NCI-H1092 treated with DMSO at 0.1 percent for 48 hours (cell line): ENCODE results near the gene SLC44A2.

Experiments
- DNase-seq: peaks from one replicate; lab custom pipeline; 2025; lab: John Stamatoyannopoulos, UW

The SLC44A2 gene

DNA sequence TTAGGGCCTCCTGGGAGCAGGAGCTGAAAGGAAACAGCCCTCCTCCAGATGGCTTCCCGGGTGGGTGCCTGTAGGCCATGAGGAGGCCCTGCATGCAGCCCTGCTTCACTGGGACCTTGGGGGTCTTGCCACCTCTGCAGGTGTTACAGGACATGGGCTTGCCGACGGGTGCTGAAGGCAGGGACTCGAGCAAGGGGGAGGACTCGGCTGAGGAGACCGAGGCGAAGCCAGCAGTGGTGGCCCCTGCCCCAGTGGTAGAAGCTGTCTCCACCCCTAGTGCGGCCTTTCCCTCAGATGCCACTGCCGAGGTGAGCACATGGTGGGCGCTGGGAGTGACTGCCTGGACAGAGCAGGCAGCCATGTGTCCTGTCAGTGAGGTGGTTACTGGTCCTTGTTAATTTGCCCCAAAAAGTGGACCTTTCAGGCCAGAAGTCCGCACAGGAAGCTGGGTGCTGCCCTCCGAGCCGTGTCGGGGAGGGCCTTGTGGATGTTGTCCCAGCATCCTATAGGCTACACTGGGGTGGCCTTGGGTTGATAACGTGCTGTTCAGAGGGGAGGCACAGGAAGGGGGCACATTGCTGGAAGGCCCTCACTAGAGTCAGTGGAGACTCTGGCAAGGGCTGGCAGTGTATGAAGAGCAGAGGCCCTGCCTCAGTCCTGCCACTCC lies 57.2 kb downstream of the SLC44A2 start:
- DNase-seq = no peak

DNA sequence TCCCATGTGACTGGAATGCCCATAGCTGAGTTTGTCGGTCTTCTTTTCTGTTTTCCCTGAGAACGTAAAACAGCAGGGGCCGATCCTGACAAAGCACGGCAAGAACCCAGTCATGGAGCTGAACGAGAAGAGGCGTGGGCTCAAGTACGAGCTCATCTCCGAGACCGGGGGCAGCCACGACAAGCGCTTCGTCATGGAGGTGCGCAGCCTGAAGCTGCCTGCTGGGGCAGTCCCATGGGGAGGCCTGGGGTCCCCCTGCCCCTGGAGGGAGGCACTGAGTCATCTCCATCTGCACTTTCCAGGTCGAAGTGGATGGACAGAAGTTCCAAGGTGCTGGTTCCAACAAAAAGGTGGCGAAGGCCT lies 57.7 kb downstream of the SLC44A2 start:
- no peak for DNase-seq

DNA sequence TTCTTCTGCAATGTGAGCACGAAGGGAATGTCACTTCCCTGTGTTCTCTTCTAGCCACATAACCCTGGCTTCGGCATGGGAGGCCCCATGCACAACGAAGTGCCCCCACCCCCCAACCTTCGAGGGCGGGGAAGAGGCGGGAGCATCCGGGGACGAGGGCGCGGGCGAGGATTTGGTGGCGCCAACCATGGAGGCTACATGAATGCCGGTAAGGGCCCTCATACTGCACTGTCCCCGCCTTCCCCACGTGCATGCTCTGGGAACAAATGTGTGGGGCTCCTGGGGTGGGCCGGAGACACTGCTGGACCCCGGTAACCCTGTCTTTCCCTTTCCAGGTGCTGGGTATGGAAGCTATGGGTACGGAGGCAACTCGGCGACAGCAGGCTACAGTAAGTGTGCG lies 58.2 kb downstream of the SLC44A2 start:
- DNase-seq = no peak

DNA sequence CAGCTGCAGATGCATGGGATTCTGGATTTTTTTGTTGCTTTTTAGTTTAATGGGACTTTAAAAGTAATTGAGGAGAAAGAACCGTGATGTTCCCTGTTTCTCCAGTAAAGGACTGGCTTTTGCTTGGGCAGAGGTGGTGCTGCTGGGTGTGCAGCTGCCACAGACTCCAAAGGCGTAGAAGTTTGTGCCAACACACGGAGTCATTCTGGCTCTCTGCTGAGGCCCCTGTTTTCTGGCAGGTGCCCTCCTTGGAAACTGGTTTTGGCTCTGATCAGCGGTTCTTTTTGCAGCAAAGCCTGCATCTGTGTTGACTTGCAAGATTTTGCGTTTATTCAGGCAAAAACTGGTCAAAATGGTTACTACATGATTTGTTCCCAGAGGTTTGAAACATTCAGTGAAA lies 59.9 kb downstream of the SLC44A2 start:
- no peak for DNase-seq

DNA sequence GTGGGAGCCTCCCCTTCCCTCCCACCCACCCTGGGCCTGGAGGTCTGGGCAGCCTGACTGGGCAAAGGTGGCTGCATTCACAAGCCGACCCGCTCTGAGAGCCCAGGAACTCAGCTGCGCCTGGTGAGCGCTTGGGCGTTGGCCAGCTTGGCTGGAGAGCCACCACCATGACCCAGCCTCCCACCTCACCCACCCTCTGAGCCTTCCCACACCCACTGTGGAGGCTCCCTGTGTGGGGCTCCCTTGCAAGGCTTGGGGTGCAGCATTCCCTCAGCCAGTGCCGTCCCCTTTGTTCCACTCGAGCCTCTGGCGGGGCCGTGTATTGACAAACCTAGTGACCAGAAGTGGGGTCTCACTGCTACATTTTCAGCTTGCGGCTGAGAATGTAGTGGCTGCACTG lies 60.8 kb downstream of the SLC44A2 start:
- DNase-seq = no peak

DNA sequence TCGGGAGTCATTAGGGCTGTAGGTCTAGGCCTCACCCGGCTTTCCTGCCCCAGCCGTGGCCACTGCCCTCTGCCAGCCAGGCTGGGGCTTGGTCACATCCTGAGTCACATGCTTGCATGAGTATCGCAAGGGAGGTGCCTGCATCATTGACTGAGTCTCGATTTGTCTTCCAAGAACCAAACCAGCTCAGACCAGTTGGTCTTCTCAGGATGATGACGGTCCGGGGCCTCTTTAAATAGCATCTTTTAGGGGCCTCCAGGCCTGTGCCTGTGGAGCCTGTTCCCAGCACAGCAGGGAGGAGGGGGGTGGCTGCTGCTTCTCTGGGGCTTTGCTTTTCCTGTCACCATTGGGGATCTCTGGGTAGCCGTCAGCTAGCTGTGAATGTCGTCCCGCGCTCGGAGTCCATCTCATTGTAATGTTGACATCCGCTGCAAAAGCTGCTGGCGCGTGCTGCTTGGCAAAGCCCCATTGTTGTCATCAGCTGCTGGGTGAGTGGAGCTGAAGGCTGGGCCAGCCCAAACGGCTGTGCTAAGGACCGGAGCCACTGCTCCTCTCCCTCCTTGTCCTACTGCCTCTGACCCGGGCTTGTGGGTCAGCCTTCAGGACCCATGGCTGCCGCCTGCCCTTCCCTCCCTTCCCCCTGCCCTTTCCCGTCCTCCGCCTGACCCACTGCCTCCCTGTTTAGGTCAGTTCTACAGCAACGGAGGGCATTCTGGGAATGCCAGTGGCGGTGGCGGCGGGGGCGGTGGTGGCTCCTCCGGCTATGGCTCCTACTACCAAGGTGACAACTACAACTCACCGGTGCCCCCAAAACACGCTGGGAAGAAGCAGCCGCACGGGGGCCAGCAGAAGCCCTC lies 61.5 kb downstream of the SLC44A2 start:
- DNase-seq = no peak

DNA sequence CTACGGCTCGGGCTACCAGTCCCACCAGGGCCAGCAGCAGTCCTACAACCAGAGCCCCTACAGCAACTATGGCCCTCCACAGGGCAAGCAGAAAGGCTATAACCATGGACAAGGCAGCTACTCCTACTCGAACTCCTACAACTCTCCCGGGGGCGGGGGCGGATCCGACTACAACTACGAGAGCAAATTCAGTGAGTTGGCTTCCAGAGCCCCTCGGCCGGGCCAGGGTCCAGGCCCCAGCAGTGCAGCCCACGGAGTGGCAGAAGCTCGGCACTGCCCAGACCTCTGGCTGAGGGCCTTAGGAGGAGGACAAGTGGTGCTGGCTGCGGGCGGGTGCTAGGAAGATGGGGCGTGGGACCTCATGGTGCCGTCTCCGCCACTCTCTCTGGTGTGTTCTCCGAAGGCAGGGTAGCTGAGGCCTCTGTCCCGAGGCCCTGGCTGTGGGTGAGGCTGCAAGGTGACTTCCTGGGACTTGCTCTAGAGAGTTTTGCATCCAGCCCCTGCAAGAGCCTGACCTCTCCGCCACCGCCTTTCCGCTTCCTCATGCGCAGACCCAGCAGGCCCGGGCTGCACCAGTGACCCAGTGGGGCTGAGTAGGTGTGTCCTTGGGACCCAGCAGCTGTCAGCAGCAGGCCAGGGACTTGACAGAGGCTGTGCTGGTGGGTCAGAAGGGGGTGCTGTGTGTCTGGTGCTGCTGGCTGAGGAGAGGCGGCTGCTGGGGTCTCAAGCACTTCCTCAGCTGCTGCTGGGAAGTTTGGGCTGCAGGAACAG lies 62.4 kb downstream of the SLC44A2 start:
- no peak for DNase-seq

DNA sequence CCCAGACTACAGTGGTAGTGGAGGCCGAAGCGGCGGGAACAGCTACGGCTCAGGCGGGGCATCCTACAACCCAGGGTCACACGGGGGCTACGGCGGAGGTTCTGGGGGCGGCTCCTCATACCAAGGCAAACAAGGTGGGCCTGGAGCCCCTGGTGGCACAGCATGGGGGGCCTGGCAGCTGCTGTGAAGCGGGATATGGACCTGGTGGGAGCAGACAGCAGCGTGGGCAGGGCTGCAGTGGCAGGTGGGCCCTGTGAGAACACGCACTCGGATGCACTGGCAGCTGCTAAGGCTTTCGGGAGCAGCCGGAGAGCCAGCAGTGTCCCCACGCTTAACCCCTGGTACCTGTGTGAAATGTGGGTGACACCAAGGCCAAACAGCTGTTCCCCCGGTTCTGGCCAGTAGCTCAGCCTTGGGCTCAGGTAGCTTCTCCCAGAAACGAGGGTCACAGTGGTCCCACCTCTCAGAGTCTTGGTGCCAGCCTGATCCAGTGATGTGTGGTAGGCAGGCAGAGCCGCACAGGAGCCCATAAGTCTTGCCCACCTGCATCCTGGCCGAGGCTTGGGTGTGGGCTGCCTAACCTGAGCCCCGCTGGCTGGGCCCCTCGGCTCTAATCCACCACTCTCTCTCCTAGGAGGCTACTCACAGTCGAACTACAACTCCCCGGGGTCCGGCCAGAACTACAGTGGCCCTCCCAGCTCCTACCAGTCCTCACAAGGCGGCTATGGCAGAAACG lies 63.4 kb downstream of the SLC44A2 start:
- no peak for DNase-seq

DNA sequence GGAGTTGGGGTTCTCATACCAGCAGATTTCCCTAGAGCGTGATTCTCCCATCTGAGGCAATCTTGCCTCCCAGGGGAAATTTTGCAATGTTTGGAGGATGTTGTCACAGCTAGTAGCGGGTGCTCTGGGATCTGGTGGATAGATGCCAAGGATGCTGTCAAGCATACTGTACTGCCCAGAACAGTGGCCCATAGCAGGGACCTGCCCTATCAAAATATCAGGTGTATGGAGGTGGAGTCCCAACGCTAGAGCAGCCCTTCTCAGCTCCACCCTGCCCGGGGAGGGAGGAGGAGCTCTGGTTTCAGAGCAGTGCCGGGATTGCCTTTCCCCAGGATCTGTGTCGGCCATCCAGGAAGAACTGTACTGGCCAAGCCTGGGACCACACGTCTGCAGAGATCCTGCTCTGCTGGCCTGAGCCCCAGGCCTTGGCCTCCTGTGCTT lies 65.0 kb downstream of the SLC44A2 start:
- DNase-seq = no peak

DNA sequence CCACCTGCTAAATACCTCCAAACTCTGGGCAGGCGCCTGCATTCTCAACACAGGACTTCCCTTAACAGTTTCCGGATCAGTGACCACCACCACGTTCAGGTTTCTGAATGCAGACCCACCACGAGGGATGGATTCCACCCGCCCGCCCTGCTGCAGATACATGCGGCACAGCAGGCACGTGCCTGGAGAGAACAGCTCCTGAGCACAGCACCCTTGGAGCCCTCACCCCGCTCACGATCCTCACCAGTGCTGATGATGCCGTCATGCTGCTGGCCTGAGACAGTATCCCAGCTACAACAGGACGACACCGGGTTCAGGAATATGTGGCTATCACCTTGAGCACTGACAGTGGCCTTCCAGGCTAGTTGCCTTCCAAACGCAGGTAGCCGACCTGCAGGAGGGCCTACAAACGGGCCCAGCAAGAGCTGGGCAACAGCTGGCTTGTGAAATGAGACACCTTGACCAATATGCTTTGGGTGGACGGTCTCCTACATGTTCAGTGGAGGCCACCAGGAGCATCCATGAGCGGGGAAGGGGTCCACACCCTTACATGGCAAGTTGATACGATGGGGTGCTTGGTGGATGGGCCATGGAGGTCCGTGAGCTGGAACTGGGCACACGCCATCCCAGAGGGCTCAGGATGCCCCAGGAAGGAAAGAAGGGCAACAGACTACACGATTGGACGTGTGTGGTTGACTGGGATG lies 66.0 kb downstream of the SLC44A2 start:
- no peak for DNase-seq

DNA sequence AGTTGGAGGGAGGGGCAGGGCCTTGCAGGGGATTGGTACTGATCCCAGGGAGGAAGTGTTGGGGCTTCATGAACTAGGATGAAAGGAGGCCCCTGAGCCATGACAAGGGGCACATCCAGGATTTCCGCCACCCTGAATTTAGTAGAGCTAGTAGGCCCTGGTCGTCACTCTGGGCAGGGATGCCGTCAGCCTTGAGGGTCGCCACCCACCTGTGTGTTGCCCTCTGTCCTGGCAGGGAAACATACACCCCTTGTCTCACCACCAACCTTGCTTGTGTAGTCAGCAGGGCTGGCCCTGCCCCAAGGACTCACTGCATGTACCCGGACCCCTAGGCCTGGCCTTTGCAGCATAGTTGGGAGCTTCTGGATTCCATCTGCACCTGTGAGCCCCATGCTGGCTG lies 66.5 kb downstream of the SLC44A2 start:
- DNase-seq = no peak

DNA sequence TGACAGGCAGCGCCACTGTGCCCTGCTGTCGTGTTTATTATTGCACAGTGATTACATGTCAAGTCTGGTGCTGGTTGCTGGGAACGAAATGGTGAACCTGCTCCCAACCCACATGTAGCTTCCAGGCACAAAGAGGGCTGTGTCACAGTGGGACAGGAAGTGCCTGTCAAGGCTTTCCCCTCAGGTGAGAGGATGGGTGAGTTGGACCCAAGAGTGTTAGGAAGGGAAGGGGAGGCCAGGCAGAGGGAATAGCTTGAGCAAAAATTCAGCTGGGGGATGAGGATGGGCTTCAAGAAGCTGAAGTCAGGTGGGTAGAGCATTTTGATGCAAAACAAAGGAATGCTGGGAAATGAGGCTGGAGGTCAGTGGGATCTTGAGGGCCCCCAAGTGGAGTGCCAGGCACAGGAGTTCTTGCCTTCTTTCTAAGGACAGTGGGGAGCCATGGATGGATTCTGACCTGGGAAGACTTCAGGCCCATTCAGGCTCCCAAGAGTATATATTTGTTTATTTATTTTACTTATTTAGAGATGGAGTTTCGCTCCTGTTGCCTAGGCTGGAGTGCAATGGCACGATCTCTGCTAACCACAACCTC lies 67.4 kb downstream of the SLC44A2 start:
- no peak for DNase-seq
